Heart left ventricle (tissue), 16 donors: ENCODE results near the gene RNF169. TPM values are rescaled to one million over a fixed set of nuclear protein-coding genes. Genes with fewer than 3 reads are reported as not detected.

Experiments
- ATAC-seq, 4 donors: fragments of 200-7000 bp; cut with Tn5 transposase; one replicate each; pipeline ENCODE4 v1.9.1; 2020 to 2022; ENCODE audit warnings: moderate library complexity in 4 of 4, mild to moderate bottlenecking in 3 of 4, moderate number of reproducible peaks in 1 of 4
- DNase-seq, 5 donors: peaks; one replicate each; pipeline ENCODE4 v3.0.0-alpha.2; 2020
- H3K27ac ChIP-seq, 12 donors: fragments of 200-600 bp; sonication (generic) in 4 of 12; one replicate each; pipeline versions ENCODE4 v1.5.0 to v1.8.0; 2016 to 2022; ENCODE audit warnings: mild to moderate bottlenecking in 2 of 12
- H3K27me3 ChIP-seq, 9 donors: fragments of 200-600 bp; sonication (generic) in 2 of 9; one replicate each; pipeline versions ENCODE4 v1.5.1 to v1.8.0; 2016 to 2022; ENCODE audit warnings: mild to moderate bottlenecking in 3 of 9
- H3K36me3 ChIP-seq, 9 donors: fragments of 200-600 bp; sonication (generic) in 2 of 9; one replicate each; pipeline versions ENCODE4 v1.5.0 to v1.8.0; 2018 to 2022; ENCODE audit warnings: mild to moderate bottlenecking in 2 of 9
- H3K4me1 ChIP-seq, 12 donors: fragments of 200-600 bp; sonication (generic) in 4 of 12; one replicate each; pipeline versions ENCODE4 v1.5.0 to v1.8.0; 2016 to 2022; ENCODE audit warnings: mild to moderate bottlenecking in 3 of 12
- H3K4me3 ChIP-seq, 12 donors: fragments of 200-600 bp; sonication (generic) in 4 of 12; one replicate each; pipeline versions ENCODE4 v1.5.0 to v1.8.0; 2017 to 2022; ENCODE audit warnings: mild to moderate bottlenecking in 9 of 12, moderate library complexity in 4 of 12
- H3K9me3 ChIP-seq, 12 donors: fragments of 200-600 bp; sonication (generic) in 4 of 12; one replicate each; pipeline versions ENCODE4 v1.5.0 to v1.8.0; 2016 to 2022; ENCODE audit warnings: mild to moderate bottlenecking in 1 of 12
- POLR2A ChIP-seq, 2 donors: fragments of 450-650 bp; IDR thresholded peaks; one replicate each; pipeline ENCODE4 v1.6.1; 2017; ENCODE audit warnings: antibody characterized with exemption in 2 of 2, mild to moderate bottlenecking in 2 of 2, moderate library complexity in 2 of 2
- WGBS, 4 donors: extraction: QIAGEN DNeasy Blood & Tissue Kit in 2 of 4; methylation state at CpG; one replicate each; pipeline versions ENCODE4 v1.1.5 to v1.1.7; 2013 to 2018; 5-methylcytosine and 5-hydroxymethylcytosine counted together
- intact Hi-C, 10 donors: fragments of 100-400 bp; cut with DNase I; formaldehyde crosslinking; loops; one replicate each; pipeline versions ENCODE4 v1.11.1 to v1.14.2; 2022
- polyA plus RNA-seq, 2 donors: library from polyadenylated mRNA; stranded (reverse); fragments of 200-250 nt; gene quantifications; one replicate each; pipeline ENCODE4 v1.2.3, GENCODE V29; 2013
- total RNA-seq, 9 donors: library from RNA; depleted of rRNA in 2 of 9; stranded (reverse); fragments of >200 nt in 2 of 9; fragmentation: NEBNext Ultra II Directional in 3 of 9; extraction: Animal tissue kit (Norgen Biotek cat#: 25700) in 3 of 9; gene quantifications; one replicate each; pipeline versions ENCODE4 v1.1.0 to v1.2.4, GENCODE V29; 2016 to 2023
- TF ChIP-seq, protein P1 (sequence below), 12 donors: fragments of 200-600 bp; sonication (generic) in 4 of 12; IDR thresholded peaks; one replicate each; pipeline versions ENCODE4 v1.5.0 to v1.8.0; 2018 to 2022; ENCODE audit warnings: antibody characterized with exemption in 12 of 12, mild to moderate bottlenecking in 5 of 12
- donor health status: ischemic (EF 13 %, LVEDD 7.1; RV severe dilation, severe dysfunction).
- donor health status: healthy with polysubstance abuse.
- donor health status: DM: no; HTN: yes; CAD: no.
- donor health status: DM: no; HTN: no; CAD: no.
- donor health status: ischemic (EF 25% LVEDD 6.9; RV normal size, moderate dysfunction).
- donor health status: ischemic (EF 25% LVEDD 5.7; RV mildly dilated, moderate dysfunction).
- donor health status: healthy.
- donor health status: DM: yes; HTN: yes; CAD: no.
- donor health status: ischemic (EF 35%, LVEDD 5.7; RV mildly dilated, moderate dysfunction).
- donor health status: nonischemic (EF 11% LVEDD 7.7; RV severe dilation, severe dysfunction).
- donor health status: DM: yes; HTN: yes; CAD: no.
- donor health status: PGD.
- donor health status: ischemic (EF 29% LVEDD 5.4; RV normal size, mild dysfunction).
- donor health status: nonischemic (EF 23%, LVEDD 6.1; RV moderate dilation, normal function).

Gene RNF169
- total and polyA plus RNA-seq, 11 donors: 1.6 to 16.1 (median 10.7) TPM

DNA sequence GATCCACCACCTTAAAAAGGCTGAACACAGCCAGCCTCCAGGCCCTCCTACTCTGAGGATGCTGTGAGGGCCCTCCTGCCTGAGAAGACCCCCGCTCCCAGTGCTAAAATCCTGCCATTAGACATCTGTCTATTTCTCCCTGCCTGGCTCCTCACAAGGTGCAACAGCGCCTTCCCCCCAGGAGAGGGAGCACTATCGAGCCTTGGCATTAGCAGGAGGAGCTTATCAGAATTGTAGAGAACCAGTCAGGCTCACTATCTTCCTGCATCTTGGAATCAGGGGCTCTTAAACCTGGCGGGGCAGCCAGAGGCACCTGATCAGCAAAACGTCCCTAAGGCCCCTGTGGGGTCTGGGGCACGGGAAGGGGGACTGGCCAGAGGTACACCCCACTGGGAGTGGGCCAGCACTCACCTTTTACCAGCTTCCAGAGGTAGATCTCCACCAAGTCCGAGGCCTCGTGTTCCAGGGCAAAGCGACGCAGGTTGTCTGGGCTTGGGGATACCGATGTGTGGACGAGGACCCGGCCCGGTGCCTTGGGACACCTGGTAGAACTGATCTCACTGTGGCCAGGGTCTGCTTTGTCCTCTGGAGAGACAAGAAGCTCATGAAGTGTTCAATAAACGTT, 46.2 kb upstream of the RNF169 start:
- 47 to 53% (median 51%) methylated on average over 11 to 15 of the region's 15 CpGs for WGBS, 4 donors
- H3K9me3 ChIP-seq: no peaks in the 10 kb centered on the region
- H3K4me3 ChIP-seq: no peak overlapping the region
- intact Hi-C loops: loop anchor here in 2 of 10 donors (2.0 to 5.0 kb wide), 2 partner anchors 24 to 35 kb away; no protein-coding TSS in a partner anchor
- TF ChIP-seq POLR2A (IDR thresholded peaks at IDR 0.05): peak in 1 of 2 donors; percentile 8
- TF ChIP-seq, protein P1, sequence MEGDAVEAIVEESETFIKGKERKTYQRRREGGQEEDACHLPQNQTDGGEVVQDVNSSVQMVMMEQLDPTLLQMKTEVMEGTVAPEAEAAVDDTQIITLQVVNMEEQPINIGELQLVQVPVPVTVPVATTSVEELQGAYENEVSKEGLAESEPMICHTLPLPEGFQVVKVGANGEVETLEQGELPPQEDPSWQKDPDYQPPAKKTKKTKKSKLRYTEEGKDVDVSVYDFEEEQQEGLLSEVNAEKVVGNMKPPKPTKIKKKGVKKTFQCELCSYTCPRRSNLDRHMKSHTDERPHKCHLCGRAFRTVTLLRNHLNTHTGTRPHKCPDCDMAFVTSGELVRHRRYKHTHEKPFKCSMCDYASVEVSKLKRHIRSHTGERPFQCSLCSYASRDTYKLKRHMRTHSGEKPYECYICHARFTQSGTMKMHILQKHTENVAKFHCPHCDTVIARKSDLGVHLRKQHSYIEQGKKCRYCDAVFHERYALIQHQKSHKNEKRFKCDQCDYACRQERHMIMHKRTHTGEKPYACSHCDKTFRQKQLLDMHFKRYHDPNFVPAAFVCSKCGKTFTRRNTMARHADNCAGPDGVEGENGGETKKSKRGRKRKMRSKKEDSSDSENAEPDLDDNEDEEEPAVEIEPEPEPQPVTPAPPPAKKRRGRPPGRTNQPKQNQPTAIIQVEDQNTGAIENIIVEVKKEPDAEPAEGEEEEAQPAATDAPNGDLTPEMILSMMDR (IDR thresholded peaks at IDR 0.05): peak; percentile 75 to 96 (median 88)
- no peaks in the 10 kb centered on the region for H3K27me3 ChIP-seq
- H3K4me1 ChIP-seq: peaks cover 0 to 7% (median 2%) of the 10 kb centered on the region in 12 donors
- no peaks in the 10 kb centered on the region for H3K36me3 ChIP-seq
- DNase-seq (peak; percentile 54 to 78 (median 59)), ATAC-seq (peak in 3 of 4 donors; percentile 55 to 77 (median 68))
- peak overlapping the region in 1 of 12 donors; percentile 38 for H3K27ac ChIP-seq

DNA sequence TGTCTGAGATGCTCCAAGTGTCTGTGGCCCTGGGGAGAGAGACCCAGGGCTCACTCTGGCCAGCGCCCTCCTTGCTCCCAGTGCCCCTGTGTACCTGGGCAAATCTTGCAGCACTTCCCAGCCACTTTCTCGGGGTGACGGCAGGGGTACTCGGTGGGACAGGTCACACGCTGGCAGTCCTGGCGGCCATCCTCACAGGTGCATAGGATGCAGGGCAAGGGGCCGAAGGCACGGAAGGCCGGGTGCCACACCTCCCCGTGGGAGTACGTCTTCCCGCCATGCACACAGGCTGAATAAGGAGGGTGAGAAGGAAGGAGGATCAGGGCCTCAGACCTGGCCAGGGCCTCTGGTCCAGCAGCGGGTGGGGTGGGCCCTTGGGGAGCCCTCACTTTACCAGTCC, 45.4 kb upstream of the RNF169 start:
- no peak for ATAC-seq
- Histone ChIP-seq H3K27ac (no peak overlapping the region), H3K4me3 (no peak overlapping the region), H3K36me3 (no peaks in the 10 kb centered on the region), H3K27me3 (no peaks in the 10 kb centered on the region), H3K4me1 (peaks cover 0 to 6% (median 0%) of the 10 kb centered on the region in 12 donors), H3K9me3 (no peaks in the 10 kb centered on the region)
- TF ChIP-seq POLR2A (IDR thresholded peaks at IDR 0.05): no peak
- TF ChIP-seq, protein P1 (IDR thresholded peaks at IDR 0.05): no peak
- WGBS, 4 donors: 94 to 96% (median 95%) methylated on average over 6 to 13 of the region's 13 CpGs
- no peak for DNase-seq
- intact Hi-C loops: loop anchor here in 2 of 10 donors (2.0 to 5.0 kb wide), 2 partner anchors 24 to 34 kb away; no protein-coding TSS in a partner anchor

DNA sequence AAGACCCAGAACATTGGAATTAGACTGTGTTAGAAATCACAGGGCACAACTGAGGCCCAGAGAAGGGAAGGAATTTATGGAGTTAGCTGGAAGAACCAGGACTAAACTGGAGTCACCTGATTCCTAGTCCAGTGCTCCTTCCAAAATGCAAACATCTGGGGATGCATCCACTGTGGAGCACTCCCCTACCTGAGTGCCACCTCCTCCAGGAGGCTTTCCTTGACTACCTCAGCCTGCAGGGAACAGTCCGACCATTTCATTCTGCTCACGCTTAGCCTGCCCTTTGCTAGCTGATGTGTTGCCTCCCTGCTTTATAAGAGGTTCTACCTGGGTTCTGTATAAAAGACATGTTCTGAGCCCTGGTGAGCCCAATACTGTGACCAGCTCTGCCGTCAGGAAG, 41.5 kb upstream of the RNF169 start:
- H3K27me3 ChIP-seq: no peaks in the 10 kb centered on the region
- H3K4me3 ChIP-seq: no peak overlapping the region
- DNase-seq: no peak
- no peaks in the 10 kb centered on the region for H3K36me3 ChIP-seq
- intact Hi-C loops: no loop called here
- H3K9me3 ChIP-seq: no peaks in the 10 kb centered on the region
- TF ChIP-seq POLR2A (IDR thresholded peaks at IDR 0.05): no peak
- ATAC-seq: no peak
- no peak overlapping the region for H3K27ac ChIP-seq
- WGBS, 4 donors: 91 to 97% (median 96%) methylated on average over 3 of the region's 3 CpGs
- H3K4me1 ChIP-seq: peaks cover 0 to 17% (median 7%) of the 10 kb centered on the region in 12 donors

DNA sequence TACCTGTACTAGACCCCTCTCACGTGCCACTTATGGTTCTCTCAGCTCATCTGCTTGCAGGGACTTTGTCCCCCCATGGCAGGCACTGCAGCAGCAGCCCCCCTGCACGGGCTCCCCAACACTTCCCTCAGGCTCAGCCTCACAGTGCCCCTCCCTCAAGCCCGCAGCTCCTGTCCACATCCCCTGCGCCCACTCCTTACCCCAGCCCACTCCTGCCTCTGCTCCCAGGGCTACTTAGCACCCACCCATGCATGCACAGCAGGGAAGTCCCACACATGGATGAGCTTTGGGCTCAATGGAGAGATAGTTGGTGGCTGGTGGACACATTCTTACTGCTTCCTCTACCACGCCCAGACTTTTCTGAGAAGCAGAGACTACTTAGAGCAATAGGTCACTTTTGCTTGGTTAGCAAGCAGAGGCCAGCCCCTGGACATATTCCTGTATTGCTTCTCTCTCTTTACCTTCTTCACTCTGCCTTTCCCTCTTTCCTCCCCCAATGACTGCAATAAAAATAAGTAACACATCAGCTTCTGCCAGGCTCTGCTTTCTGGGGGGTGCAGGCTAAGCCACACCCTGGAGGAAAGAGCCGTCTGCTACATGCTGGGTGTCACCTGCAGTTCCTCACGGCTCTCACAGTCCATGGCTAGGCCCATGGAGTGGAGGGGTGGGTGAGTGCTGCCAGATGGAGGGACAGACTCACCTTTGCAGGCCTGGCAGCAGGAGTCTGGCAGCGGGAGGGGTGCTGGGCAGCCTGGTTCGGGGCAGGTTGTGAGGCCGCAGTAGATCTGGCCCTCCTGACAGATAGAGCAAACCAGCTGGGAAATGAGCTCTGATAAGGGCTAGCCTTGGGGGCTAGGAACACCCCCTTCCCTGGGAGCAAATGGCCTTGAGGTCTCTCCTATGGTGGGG, 40.8 kb upstream of the RNF169 start:
- no peaks in the 10 kb centered on the region for H3K9me3 ChIP-seq
- no peak overlapping the region for H3K4me3 ChIP-seq
- ATAC-seq (no peak), DNase-seq (no peak)
- no peak overlapping the region for H3K27ac ChIP-seq
- H3K4me1 ChIP-seq: peaks cover 0 to 13% (median 7%) of the 10 kb centered on the region in 12 donors
- H3K27me3 ChIP-seq: no peaks in the 10 kb centered on the region
- 88 to 97% (median 90%) methylated on average over 10 of the region's 10 CpGs for WGBS, 4 donors
- intact Hi-C loops: no loop called here
- H3K36me3 ChIP-seq: no peaks in the 10 kb centered on the region
- TF ChIP-seq, protein P1 (IDR thresholded peaks at IDR 0.05): no peak
- no peak for TF ChIP-seq POLR2A (IDR thresholded peaks at IDR 0.05)
